HEK293 (cell line): ENCODE data around the gene MYLK4.

Experiments used
- CTCF ChIA-PET: fragments of 350-600 bp; formaldehyde crosslinking; extraction: SDS; loops from one replicate; lab custom pipeline; 2021; ENCODE audit warnings: antibody characterized with exemption; lab: Yijun Ruan, JAX
- POLR2A ChIA-PET: fragments of 300-600 bp; formaldehyde crosslinking; extraction: SDS; loops from one replicate; lab custom pipeline; 2020; ENCODE audit warnings: antibody characterized with exemption, inconsistent platforms; lab: Yijun Ruan, JAX
- H3K27ac ChIP-seq: fragments of 200-500 bp; sonication (Bioruptor generic); 2 replicates; pipeline ENCODE4 v1.5.1; 2014; ENCODE audit warnings: low read depth, low read length, control low read depth, inconsistent platforms; ENCODE audit errors: extremely low read depth
- H3K36me3 ChIP-seq, 2 experiments: fragments of 200-500 bp in 1 of 2; sonication (Bioruptor generic) in 1 of 2; 1 replicate in 1 of 2; 2 replicates in 1 of 2; pipeline ENCODE4 v1.5.1; 2014 to 2017; ENCODE audit warnings: inconsistent platforms in 2 of 2, low read length in 2 of 2; ENCODE audit not compliant: control insufficient read depth in 2 of 2, insufficient read depth in 1 of 2
- H3K4me1 ChIP-seq: fragments of 200-500 bp; sonication (Bioruptor generic); 2 replicates; pipeline ENCODE4 v1.5.1; 2014; ENCODE audit warnings: mild to moderate bottlenecking, low read length, inconsistent platforms; ENCODE audit not compliant: control insufficient read depth, insufficient read depth
- H3K4me3 ChIP-seq: 2 replicates; pipeline ENCODE4 v1.5.1; 2011; ENCODE audit warnings: low read depth, mild to moderate bottlenecking, control low read depth, low read length, moderate library complexity
- H3K9me3 ChIP-seq: fragments of 200-500 bp; sonication (Bioruptor generic); 2 replicates; pipeline ENCODE4 v1.5.1; 2014; ENCODE audit warnings: low read depth, low read length, inconsistent platforms; ENCODE audit not compliant: control insufficient read depth, insufficient read depth
- GLI2 ChIP-seq: fragments of 450-650 bp; formaldehyde crosslinking; IDR thresholded peaks from 2 replicates; pipeline ENCODE4; 2017; ENCODE audit warnings: missing biosample characterization, missing genetic modification characterization, low read depth, borderline replicate concordance
- HOXD13 ChIP-seq: sonication (generic); formaldehyde crosslinking; IDR thresholded peaks from 2 replicates; pipeline ENCODE4 v1.8.0; 2022; ENCODE audit warnings: missing genetic modification reagents, borderline replicate concordance
- PRDM2 ChIP-seq: fragments of 450-650 bp; formaldehyde crosslinking; IDR thresholded peaks from 2 replicates; pipeline ENCODE4 v1.5.1; 2016; ENCODE audit warnings: missing biosample characterization, missing genetic modification characterization, borderline replicate concordance
- SP3 ChIP-seq: fragments of 450-650 bp; formaldehyde crosslinking; IDR thresholded peaks from 2 replicates; pipeline ENCODE4 v1.5.1; 2016; ENCODE audit warnings: missing biosample characterization, missing genetic modification characterization
- WT1 ChIP-seq: fragments of 450-650 bp; formaldehyde crosslinking; IDR thresholded peaks from 2 replicates; pipeline ENCODE4 v1.5.1; 2016; ENCODE audit warnings: missing biosample characterization, missing genetic modification characterization
- ZBTB1 ChIP-seq: fragments of 450-650 bp; formaldehyde crosslinking; IDR thresholded peaks from 2 replicates; pipeline ENCODE4 v1.5.1; 2016; ENCODE audit warnings: missing biosample characterization, missing genetic modification characterization
- ZBTB21 ChIP-seq: fragments of 450-650 bp; formaldehyde crosslinking; IDR thresholded peaks from 2 replicates; pipeline ENCODE4 v1.5.1; 2017; ENCODE audit warnings: missing biosample characterization, missing genetic modification characterization
- ZBTB7A ChIP-seq: fragments of 450-650 bp; formaldehyde crosslinking; IDR thresholded peaks from 2 replicates; pipeline ENCODE4 v1.5.1; 2016; ENCODE audit warnings: low read depth, missing biosample characterization, missing genetic modification characterization
- ZNF146 ChIP-seq: fragments of 450-650 bp; formaldehyde crosslinking; IDR thresholded peaks from 2 replicates; pipeline ENCODE4 v1.5.1; 2016; ENCODE audit warnings: missing biosample characterization, missing genetic modification characterization
- ZNF157 ChIP-seq: fragments of 450-650 bp; formaldehyde crosslinking; IDR thresholded peaks from 2 replicates; pipeline ENCODE4 v1.5.1; 2016; ENCODE audit warnings: missing biosample characterization, missing genetic modification characterization
- ZNF280D ChIP-seq: fragments of 450-650 bp; formaldehyde crosslinking; IDR thresholded peaks from 2 replicates; pipeline ENCODE4 v1.5.1; 2016; ENCODE audit warnings: missing biosample characterization, missing genetic modification characterization
- ZNF501 ChIP-seq: fragments of 450-650 bp; formaldehyde crosslinking; IDR thresholded peaks from 2 replicates; pipeline ENCODE4 v1.5.1; 2016; ENCODE audit warnings: missing biosample characterization, missing genetic modification characterization
- ZNF513 ChIP-seq: fragments of 450-650 bp; IDR thresholded peaks from 2 replicates; pipeline ENCODE4 v1.5.1; 2018; ENCODE audit warnings: missing biosample characterization, missing genetic modification characterization
- ZNF549 ChIP-seq: fragments of 450-650 bp; IDR thresholded peaks from 2 replicates; pipeline ENCODE4 v1.5.1; 2018; ENCODE audit warnings: missing biosample characterization, missing genetic modification characterization, mild to moderate bottlenecking, inconsistent platforms, moderate library complexity
- ZNF560 ChIP-seq: fragments of 450-650 bp; formaldehyde crosslinking; IDR thresholded peaks from 2 replicates; pipeline ENCODE4 v1.5.1; 2017; ENCODE audit warnings: missing biosample characterization, missing genetic modification characterization, borderline replicate concordance
- ZNF580 ChIP-seq: fragments of 450-650 bp; formaldehyde crosslinking; IDR thresholded peaks from 2 replicates; pipeline ENCODE4 v1.5.1; 2016; ENCODE audit warnings: missing biosample characterization, missing genetic modification characterization
- ZNF623 ChIP-seq: fragments of 450-650 bp; formaldehyde crosslinking; IDR thresholded peaks from 2 replicates; pipeline ENCODE4 v1.5.1; 2016; ENCODE audit warnings: missing biosample characterization, missing genetic modification characterization
- ZNF701 ChIP-seq: fragments of 450-650 bp; formaldehyde crosslinking; IDR thresholded peaks from 2 replicates; pipeline ENCODE4 v1.5.1; 2016; ENCODE audit warnings: missing biosample characterization, missing genetic modification characterization
- ZNF777 ChIP-seq: fragments of 450-650 bp; formaldehyde crosslinking; IDR thresholded peaks from 2 replicates; pipeline ENCODE4 v1.5.1; 2017; ENCODE audit warnings: missing biosample characterization, missing genetic modification characterization, borderline replicate concordance
- ZNF791 ChIP-seq: fragments of 450-650 bp; formaldehyde crosslinking; IDR thresholded peaks from 2 replicates; pipeline ENCODE4 v1.5.1; 2016; ENCODE audit warnings: missing biosample characterization, missing genetic modification characterization
- ZXDB ChIP-seq: fragments of 450-650 bp; formaldehyde crosslinking; IDR thresholded peaks from 2 replicates; pipeline ENCODE4 v1.5.1; 2016; ENCODE audit warnings: missing biosample characterization, missing genetic modification characterization
- TF ChIP-seq, protein P1 (sequence below): fragments of 450-650 bp; formaldehyde crosslinking; IDR thresholded peaks from 2 replicates; pipeline ENCODE4 v1.5.1; 2016; ENCODE audit warnings: missing biosample characterization, missing genetic modification characterization
- TF ChIP-seq, protein P2 (sequence below): fragments of 450-650 bp; formaldehyde crosslinking; IDR thresholded peaks from 2 replicates; pipeline ENCODE4 v1.5.1; 2016; ENCODE audit warnings: missing biosample characterization, missing genetic modification characterization

Gene MYLK4

GRCh38 chr6:2730353-2731107 is 20.2 kb downstream of the MYLK4 start (continued):
- TF ChIP-seq ZNF146 (tag by site-specific recombination) (no peak), PRDM2 (no peak), ZNF701 (tag by site-specific recombination) (no peak), ZNF791 (tag by site-specific recombination) (no peak), ZNF549 (no peak), ZNF501 (tag by site-specific recombination) (no peak)
- TF ChIP-seq, all 188 proteins: peak for 0

GRCh38 chr6:2729921-2730320 is 20.8 kb downstream of the MYLK4 start:
- Histone ChIP-seq H3K4me1 (no peaks in the 10 kb centered on the region), H3K4me3 (no peak overlapping the region), H3K36me3 (no peaks in the 10 kb centered on the region), H3K9me3 (no peaks in the 10 kb centered on the region), H3K27ac (no peak overlapping the region)
- CTCF ChIA-PET = interaction anchor here (0.7 to 1.0 kb wide), 2 partner anchors 8 to 25 kb away, joined by 3 to 4 read pairs; no protein-coding TSS in a partner anchor
- POLR2A ChIA-PET = no interaction called here
- TF ChIP-seq ZBTB7A = no peak
- TF ChIP-seq ZNF623 (tag by site-specific recombination) = no peak
- TF ChIP-seq, protein P1, sequence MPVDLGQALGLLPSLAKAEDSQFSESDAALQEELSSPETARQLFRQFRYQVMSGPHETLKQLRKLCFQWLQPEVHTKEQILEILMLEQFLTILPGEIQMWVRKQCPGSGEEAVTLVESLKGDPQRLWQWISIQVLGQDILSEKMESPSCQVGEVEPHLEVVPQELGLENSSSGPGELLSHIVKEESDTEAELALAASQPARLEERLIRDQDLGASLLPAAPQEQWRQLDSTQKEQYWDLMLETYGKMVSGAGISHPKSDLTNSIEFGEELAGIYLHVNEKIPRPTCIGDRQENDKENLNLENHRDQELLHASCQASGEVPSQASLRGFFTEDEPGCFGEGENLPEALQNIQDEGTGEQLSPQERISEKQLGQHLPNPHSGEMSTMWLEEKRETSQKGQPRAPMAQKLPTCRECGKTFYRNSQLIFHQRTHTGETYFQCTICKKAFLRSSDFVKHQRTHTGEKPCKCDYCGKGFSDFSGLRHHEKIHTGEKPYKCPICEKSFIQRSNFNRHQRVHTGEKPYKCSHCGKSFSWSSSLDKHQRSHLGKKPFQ (tag by site-specific recombination) = no peak
- TF ChIP-seq ZBTB1 (tag by site-specific recombination) = no peak
- TF ChIP-seq HOXD13 (CRISPR knock-in tag) = no peak
- TF ChIP-seq ZBTB21 (tag by site-specific recombination) = no peak
- no peak for TF ChIP-seq ZNF157 (tag by site-specific recombination)
- TF ChIP-seq ZNF580 (tag by site-specific recombination) = no peak
- TF ChIP-seq WT1 (tag by site-specific recombination) = no peak
- TF ChIP-seq, protein P2, sequence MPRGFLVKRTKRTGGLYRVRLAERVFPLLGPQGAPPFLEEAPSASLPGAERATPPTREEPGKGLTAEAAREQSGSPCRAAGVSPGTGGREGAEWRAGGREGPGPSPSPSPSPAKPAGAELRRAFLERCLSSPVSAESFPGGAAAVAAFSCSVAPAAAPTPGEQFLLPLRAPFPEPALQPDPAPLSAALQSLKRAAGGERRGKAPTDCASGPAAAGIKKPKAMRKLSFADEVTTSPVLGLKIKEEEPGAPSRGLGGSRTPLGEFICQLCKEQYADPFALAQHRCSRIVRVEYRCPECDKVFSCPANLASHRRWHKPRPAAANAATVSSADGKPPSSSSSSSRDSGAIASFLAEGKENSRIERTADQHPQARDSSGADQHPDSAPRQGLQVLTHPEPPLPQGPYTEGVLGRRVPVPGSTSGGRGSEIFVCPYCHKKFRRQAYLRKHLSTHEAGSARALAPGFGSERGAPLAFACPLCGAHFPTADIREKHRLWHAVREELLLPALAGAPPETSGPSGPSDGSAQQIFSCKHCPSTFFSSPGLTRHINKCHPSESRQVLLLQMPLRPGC (tag by site-specific recombination) = no peak
- TF ChIP-seq SP3 (tag by site-specific recombination) = no peak
- TF ChIP-seq ZNF513 = no peak
- no peak for TF ChIP-seq ZNF560 (tag by site-specific recombination)
- TF ChIP-seq ZXDB = no peak
- TF ChIP-seq ZNF280D (tag by site-specific recombination) = no peak
- no peak for TF ChIP-seq ZNF777 (tag by site-specific recombination)
- no peak for TF ChIP-seq GLI2 (tag by site-specific recombination)
